GM19351 (cell line): ENCODE results near the gene RPL18.

Experiments
- ATAC-seq: cut with Tn5 transposase; IDR thresholded peaks from one replicate; pipeline ENCODE4 v1.9.1; 2021; ENCODE audit warnings: mild to moderate bottlenecking, moderate library complexity; ENCODE audit not compliant: unreplicated experiment

Gene RPL18

DNA sequence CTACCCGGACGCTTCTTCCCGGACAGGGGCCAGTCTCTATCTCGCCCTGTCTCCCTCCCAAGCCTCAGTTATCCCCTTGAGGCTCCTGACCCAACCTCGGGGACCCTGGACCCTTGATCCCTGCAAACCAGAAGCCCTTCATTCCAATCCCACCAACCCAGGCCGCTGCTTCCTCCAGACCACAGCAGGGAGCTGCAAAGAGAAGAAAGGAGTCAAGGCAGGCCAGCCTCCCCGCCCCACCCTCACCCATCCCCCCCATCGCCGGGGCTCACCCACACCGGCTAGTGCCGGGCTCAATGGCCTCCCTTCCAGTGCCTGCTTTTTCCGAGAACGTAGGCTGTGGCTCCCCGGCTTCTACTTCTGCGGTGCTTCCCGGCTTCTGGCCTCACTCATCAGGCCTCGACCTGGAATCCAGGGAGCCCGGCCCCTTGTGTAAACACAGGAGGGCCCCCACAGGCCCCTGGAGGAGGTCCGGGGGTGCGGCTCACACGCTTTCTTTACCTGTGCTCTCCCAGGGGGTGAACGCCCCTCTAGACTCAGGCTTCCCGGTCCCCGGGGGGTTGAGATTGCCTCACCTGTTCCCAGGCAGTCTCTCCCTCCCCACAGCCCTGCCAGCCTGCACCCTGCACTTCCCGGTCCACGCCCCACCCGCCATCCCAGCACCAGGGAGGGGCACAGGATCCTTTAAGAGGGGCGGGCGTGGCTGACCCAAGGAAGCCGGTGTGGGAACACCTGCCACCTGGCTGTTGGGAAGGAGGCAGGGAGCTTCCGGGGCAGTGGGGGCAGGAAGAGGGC, 4.3 kb downstream of the RPL18 start, which contains the start of gene FAM83E:
Gene FAM83E (minus strand): TSS at position 641 of the 795 bp plus-strand sequence. CDS start 1,704 bp downstream, outside the sequence.
- no peak for ATAC-seq

DNA sequence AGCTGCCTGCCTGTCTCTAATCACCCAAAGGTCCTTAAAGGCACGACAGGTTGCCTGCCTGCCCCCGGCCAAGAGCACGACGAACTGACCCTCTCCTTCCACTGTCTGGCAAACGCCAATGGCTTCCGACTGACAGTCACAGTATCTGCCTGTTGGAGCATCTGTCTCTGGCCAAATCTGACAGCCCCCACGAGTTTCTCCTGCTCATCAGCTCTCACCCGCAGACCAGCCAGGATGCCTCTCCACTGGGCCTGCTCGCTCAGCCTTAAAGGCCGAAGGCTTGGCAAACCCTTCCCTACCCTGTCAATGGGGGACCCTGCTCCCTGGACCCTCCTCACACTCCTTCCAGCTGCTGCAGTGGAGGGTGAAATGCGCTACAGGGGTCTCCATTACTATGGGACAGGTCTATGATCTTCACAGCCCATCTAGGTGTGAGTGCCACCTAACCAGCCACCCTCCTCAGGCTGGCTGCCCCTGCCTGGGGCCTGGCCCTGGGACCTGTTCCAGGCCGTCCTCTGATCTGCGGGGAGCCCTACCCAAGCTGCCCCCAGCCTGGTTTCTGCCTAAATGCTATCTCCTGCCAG, 5.0 kb downstream of the RPL18 start:
- ATAC-seq, result no peak

DNA sequence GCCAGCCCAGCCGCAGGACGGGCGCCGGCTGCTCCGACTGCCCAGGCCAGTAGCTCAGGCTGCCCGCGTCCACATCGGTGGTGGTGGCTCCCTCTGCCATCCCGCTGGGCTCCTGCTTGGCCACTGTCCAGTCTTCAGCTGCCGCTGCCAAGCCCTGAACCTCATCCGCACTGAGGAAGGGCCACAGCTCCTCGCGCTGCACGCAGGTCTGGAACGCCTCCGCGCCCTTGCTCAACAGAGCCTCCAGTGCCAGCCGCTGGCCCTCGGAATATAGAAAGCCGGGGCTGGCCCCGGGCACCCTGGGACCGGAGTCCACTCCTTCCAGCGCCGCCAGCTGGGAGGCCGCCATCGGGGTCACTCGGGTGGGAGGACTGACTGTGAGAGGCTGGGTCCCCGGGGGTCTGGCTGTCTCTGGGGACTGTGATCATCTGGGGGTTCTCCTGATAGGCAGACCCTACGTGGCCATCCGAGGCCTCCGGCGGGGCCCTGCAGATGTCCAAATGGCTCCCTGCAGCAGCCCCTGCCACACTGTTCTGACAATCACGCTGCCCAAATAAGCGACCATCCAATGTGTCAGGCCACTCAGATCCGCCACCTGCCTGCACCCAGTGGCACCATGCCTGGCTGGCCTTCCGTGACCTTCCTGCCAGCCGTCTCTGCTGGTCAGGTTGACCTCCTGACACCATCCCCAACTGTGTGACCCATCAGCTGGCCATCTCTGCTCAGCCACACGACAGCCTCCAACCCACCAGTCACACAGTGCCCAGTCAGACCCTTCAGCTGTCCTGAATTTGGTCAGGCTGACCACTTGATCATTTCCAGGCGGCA, 5.7 kb downstream of the RPL18 start:
- no peak for ATAC-seq

DNA sequence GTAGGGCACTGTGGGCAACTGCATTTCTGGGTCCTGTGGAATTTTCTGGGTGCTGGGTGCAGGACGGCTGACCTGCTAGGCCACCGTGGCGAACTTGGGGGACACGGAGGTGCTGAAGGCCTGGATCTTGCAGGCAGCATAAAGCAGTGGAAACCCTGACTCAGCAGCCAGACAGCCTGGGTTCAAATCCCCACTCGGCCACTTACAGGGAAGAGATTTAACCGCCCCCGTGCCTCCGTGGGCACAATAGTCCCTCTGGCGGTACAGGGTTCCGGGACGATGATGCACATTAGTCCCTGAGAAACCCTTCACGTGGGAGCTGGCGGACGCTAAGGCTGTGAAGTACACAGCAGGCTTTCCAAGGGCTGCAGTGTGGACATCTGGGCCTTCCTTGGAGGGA, 7.1 kb downstream of the RPL18 start:
- ATAC-seq, result no peak

DNA sequence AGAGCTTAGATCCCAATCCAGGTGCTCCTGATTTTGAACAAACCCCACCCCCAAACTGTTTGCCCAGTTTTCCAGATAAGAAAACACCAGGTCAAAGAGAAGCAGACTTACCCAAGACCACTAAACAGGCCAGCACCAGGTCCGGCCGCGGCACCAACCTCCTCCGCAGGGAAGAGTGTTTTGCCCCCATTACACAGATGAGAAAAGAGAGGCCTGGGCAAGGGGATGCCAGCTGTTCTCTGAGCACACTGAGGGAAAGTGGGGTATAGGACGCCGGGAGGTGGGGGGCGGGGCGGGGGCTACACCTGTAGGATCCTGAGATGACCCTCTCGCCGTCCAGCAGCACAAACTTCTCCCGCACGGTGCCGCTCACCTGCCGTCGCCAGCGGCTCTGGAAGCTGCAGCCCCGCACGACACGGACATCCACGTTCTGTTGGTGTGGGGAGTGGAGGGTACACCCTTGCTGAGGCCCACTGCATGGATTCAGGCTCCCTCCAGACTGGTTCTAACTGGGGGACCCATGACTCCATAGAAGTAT, 9.3 kb downstream of the RPL18 start:
- ATAC-seq, result no peak

DNA sequence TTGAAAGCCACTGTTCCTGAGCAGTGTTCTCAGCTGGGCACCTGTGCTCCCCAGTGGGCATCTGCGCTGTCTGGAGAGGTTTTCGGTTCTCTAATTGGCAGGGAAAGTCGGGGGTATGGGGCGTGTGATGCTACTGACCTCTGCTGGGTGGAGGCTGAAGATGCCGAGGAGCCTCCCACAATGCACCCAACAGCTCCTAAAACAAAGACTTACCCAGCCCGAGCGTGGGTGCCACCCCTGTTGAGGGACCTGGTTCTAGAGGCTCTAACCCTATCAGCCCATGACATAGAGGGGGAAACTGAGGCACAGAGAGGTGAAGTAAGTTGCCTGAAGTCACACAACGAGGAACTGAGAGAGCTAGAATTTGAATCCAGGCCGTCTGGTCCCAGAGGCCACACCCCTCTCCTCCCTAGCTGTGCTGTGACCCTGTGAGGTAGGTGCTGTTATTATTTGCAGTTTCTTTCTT, 10.1 kb downstream of the RPL18 start:
- no peak for ATAC-seq

DNA sequence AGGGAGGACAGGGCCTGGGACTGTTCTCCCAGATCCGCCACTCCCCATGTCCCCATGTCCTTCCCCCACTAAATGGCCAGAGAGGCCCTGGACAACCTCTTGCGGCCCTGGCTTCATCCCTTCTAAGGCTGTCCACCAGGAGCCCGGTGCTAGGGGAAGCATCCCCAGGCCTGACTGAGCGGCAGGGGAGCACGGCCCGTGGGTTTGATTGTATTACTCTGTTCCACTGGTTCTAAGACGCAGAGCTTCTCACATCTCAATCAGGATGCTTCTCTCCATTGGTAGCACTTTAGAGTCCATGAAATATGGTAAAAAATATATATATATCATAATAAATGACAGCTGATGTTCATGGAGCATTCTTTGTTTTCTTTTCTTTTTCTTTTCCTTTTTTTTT, 11.6 kb downstream of the RPL18 start:
- ATAC-seq, result no peak

DNA sequence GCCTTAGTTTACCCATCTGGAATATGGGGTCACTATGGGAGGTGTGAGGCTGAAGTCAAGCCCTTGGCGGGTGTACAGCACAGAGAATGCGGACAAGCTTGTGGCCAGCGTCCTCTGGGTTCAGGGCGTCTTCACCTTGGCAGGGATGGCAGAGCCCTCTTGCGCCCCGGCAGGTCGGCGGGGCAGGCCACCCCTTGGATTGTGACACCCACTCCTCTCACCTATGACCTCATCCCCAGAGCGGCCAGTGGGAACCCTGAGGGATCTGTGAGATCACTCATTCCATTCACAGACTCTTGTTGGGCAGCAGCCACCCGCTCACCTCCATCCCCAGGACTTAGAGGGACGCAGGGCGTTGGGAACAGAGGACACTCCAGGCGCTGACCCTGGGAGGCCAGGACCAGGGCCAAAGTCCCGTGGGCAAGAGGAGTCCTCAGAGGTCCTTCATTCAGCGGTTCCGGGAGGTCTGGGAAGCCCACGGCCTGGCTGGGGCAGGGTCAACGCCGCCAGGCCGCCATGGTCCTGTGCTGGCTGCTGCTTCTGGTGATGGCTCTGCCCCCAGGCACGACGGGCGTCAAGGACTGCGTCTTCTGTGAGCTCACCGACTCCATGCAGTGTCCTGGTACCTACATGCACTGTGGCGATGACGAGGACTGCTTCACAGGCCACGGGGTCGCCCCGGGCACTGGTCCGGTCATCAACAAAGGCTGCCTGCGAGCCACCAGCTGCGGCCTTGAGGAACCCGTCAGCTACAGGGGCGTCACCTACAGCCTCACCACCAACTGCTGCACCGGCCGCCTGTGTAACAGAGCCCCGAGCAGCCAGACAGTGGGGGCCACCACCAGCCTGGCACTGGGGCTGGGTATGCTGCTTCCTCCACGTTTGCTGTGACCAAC, 12.3 kb downstream of the RPL18 start, which contains the start of gene SPACA4:
Gene SPACA4 (plus strand): TSS at position 280 of the 896 bp plus-strand sequence. CDS start 237 bp downstream, at position 517.
- no peak for ATAC-seq

DNA sequence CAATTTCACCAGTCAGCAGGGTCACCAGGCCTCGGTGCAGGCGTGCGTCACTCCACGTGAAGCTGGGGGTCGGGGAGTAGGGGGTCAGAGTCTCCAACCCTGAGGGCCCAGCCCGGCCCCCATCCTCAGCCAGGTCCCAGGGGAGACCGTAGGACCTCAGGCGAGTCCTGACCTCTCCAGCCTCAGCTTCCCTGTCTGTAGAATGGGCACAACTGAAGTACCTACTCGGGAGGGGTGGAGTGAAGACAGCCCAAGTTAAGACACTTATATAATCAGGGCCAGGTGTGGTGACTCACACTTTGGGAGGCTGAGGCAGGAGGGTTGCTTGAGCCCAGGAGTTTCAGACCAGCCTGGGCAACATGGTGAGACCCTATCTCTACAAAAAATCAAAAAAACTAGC, 15.1 kb downstream of the RPL18 start:
- no peak for ATAC-seq

DNA sequence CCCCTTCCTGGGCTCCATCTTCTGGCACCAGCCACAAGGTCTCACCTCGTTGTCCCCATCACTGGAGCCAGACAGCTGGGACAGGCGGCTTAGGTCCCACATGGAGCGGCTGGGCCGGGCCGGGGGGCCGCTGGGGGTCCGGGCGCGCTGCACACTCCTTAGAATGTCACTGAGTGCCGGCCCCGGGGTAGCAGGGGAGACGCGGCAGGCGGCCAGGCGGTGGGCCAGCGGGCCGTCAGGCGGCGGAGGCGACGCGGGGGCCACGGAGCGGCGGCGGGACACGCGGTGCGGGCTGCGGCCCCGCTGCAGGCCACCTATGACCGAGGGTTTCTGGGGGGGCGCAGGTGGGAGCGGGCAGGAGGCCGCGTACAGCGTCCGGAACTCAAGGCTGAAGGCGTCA, 15.5 kb downstream of the RPL18 start:
- ATAC-seq, result no peak

DNA sequence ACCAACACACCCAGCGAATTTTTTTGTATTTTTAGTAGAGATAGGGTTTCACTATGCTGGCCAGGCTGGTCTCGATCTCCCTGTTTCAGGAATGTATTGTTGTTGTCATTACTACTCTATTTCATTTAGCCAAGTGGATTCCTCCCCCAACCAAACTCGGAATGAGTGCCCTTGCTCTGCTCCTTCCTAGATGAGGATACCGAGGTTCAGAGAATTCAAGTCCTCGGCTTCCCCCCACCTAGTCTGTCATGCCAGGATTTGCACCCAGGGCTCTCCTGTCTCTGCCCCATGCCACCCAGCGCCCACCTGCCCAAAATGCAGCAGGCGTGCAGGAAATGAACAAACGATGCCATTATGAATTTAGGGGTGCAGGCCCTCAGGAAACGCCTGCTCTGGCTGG, 16.0 kb downstream of the RPL18 start:
- ATAC-seq, result no peak

DNA sequence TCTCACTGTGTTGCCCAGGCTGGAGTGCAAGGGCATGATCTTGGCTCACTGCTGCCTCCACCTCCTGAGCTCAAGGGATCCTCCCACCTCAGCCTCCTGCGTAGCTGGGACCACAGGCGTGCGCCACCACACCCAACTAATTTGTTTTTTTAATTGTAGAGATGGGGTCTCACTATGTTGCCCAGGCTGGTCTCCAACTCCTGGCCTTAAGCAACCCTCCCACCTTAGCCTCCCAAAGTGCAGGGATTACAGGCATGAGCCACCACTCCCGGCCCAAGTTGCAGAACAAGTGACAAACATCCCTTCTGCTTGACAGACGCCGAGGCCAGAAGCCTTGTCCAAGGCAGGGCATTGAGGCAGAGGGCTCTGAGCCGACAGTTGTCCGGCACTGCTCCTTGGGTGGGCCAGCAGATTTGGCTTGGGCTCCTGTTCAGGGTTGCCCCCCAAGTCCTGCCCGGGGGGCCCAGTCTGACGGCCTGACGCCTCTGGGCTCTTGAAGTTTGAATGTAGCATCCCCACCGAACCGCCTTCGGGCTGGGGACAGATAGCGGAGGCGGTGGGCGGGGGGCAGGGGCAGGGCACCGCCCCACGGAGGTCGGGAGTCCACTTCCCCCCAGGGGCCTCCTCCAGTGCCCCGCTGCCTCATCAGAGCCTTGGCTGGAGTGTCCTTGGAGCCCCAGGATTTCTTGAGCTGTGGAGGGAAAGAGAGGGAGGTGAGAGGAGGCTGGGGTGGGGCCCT, 18.1 kb downstream of the RPL18 start:
- no peak for ATAC-seq

DNA sequence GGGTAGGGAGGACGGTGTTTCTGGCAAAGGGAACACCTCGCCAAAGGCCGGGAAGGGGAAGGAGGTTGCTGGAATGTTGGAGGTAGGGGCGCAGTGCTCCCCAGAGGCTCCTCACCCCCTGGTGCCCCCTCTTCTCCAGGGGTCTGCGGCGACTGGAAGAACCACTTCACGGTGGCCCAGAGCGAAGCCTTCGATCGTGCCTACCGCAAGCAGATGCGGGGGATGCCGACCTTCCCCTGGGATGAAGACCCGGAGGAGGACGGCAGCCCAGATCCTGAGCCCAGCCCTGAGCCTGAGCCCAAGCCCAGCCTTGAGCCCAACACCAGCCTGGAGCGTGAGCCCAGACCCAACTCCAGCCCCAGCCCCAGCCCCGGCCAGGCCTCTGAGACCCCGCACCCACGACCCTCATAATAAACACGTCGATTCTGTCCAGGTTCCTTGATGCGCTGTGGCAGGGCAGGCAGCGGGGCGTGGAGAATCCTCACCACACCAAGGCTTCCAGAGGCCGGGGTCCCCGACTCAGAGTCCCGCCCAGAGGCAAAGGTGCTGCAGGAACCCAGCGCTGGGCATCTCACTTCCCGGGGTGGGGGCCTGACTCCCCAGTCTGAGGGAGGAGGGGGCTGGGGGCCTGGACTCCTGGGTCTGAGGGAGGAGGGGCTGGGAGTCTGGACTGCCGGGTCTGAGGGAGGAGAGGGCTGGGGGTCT, 19.8 kb downstream of the RPL18 start:
- no peak for ATAC-seq

DNA sequence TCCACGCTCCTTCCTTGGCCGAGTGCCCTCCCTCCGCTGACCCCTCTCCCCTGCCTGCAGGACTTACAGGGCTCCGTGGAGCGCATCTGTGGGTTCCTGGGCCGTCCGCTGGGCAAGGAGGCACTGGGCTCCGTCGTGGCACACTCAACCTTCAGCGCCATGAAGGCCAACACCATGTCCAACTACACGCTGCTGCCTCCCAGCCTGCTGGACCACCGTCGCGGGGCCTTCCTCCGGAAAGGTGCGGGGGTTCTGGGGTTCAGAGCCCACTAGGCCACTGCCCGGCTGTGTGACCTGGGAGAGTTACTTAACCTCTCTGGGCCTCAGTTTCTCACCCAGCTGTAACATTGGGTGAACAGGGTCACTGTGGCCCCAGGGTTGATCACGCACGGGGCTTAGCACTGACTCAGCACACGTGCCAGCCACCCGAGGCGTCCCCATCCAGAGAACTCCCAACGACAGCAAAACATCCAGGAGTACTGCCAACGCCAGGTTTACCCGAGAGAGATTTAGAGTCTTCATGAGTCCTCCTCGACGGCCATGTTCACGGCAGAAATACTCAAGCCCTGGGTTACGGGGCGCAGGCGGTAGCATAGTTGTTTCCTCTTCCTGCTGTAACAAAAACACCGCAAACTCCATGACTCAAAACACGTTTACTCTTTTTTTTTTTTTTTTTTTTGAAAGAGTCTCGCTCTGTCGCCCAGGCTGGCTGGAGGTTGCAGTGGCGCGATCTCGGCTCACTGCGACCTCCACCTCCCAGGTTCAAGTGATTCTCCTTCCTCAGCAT, 22.1 kb downstream of the RPL18 start:
- no peak for ATAC-seq

DNA sequence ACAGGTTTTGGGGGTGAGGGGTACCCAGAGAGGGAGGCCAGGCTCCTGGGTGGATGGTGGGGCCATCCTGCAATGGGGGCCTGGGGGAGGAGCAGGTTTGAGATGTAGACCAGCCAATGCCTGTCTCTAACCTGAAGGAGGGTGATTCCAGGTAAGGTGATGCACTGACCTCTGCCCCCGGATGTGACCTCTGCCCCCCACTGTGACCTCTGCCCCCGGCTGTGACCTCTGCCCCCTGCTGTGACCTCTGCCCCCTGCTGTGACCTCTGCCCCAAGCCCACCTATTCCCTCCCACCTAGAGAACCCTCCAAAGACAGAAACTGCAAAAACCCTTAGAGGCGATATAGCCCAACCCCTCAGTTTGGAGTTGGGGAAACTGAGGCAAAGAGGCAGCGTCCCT, 22.7 kb downstream of the RPL18 start:
- no peak for ATAC-seq

DNA sequence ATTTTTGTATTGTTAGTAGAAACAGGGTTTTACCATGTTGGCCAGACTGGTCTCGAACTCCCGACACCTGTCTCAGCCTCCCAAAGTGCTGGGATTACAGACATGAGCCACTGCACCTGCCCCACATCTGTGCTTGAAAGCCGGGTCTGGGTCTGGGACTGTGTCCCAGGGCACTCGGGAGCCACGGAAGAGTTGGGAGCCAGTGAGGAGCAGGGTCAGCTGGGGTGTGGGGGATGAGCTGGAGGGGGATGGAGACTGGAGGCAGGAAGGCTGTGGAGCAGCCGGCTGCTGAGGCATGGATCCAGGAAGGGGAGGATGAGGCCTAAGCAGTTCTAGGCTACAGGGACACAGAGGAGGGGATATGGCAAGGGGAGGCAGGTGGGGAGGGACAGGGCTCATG, 23.1 kb downstream of the RPL18 start:
- no peak for ATAC-seq

DNA sequence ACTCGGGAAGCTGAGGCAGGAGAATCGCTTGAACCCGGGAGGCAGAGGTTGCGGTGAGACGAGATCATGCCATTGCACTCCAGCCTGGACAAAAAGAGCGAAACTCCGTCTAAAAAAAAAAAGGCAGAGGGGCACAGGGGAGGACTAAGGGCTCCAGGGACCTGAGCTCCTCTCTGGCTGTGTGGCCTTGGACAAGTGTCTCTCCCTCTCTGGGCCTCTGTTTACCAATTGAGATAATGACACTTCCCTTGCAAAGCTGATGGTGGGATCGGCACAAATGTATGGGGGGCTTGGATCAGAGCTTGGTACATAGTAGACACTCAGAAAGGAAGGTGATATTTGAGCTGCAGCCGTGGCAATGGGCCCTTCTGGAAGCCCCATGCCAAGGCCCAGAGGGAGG, 23.8 kb downstream of the RPL18 start:
- ATAC-seq, result no peak

DNA sequence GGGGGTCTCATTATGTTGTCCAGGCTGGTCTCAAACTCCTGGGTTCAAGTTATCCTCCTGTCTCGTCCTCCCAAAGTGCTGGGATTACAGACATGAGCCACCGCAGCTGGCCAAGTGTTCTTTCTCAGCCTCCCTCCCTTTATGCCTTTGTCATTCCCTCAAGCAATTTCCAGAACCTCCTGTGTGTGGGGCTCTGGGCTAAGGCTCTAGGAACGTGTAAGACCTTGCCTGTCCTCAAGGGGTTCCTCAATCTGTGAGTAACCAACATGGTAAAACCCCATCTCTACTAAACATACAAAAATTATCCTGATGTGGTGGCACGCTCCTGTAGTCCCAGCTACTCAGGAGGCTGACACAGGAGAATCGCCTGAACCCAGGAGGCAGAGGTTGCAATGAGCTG, 28.0 kb downstream of the RPL18 start:
- no peak for ATAC-seq
